ENCODE data around the gene HOXD9.

HOXD9 gene

DNA sequence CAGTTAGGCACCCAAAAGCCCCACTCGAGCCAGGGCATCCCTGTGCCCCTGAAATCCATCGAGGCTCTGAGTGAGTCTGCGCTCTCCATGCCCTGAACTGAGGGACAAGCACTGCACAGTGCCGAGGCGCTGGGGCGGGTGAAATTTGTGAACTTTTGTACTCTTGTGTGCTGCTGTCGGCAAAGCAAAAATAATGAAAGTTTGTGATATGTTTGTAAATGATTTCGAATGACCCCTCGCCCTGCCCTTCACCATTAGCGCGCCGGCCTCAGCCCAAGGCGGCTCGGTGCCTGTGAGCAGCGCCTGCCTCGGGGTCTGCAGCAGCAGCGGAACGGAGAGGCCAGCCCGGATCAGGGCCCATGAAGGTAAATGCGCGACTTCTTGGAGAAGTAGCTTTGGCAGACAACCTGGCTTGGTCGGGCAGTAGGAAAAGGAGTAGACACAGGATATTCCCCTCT, 27.0 kb downstream of the HOXD9 start:
- in situ Hi-C loops (cut with MboI; ENCODE audit: low sequenced_read_pairs) = loop anchor here (25.0 kb wide), 2 partner anchors 513 to 988 kb away; no protein-coding TSS in a partner anchor

DNA sequence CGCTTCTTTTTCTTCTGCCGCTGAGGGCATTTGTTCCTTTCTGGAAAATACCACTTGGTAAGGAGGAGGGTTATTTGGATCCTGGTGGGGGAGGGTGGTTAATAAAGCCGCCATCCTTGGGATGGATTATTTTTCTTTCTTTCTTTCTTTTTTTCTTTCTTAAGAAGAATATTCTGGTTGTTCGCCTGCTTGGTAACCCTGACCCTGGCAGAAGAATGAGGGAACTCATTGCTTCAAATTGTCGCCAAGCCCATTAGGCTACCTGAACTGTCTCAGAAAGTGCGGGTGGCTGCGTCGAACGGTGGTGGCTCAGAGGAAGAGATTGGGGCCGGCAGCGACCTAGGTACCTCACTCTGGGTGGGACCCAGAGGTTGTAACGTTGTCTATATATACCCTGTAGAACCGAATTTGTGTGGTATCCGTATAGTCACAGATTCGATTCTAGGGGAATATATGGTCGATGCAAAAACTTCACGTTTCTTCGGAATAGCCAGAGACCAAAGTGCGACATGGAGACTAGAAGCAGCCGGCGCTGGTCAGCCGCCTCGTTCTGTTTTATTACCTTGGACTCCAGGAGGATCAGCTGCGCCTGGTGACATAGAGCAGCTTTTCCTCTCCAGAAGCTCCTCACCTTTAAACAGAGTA, 27.5 kb downstream of the HOXD9 start:
- in situ Hi-C loops (cut with MboI; ENCODE audit: low sequenced_read_pairs) = loop anchor here (25.0 kb wide), 2 partner anchors 512 to 987 kb away; no protein-coding TSS in a partner anchor

DNA sequence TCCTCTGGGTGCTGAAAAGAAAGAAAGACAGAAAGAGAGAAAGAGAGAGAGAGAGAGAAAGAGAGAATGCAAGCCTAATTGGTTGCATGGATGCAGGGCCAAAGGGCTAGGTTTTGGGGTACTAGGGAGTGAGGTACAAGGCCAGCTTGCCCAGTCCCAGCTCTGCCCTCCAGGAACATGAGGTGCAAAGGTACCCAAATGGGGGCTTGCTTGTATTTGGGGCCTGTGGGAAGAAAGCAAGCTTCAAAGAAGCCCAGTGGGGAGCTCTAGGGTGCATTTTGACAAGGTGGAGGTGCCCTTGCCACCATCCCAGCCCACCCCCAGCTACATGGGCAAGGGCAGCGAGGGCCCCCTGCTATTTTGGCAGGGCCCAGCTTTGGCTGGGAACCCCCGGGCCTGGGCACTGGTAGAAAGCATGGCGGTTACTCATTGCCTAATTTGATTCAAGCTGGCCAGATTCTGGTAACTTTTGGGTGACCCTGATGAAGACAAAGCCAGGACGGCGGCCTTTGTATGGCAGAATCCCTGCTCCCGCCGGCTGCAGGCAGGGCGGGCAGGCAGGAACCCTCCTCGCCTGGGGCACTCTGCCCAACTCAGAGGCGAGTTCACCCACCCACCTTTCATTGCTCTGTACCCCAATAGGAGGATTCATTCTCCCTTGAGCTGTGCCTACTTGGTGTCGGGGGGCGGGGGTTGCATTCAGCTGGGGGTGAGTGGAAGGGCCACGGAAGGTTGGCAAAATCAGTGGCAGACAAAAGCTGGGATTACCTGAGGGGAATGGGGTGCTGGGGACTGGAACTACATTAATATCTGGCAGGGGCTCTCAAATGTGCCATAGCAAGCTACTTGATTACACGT, 28.3 kb downstream of the HOXD9 start:
- in situ Hi-C loops (cut with MboI; ENCODE audit: low sequenced_read_pairs) = no loop called here

- in situ Hi-C loops (cut with MboI; ENCODE audit: low sequenced_read_pairs) = no loop called here
Measured at GRCh38 chr2:176151442-176152287, 29.1 kb downstream of the HOXD9 start, which contains the start of gene HOXD4. Gene HOXD4, plus strand, starts transcription at chr2:176151550. Its CDS starts 84 bp downstream, at chr2:176151634.

- in situ Hi-C loops (cut with MboI; ENCODE audit: low sequenced_read_pairs) = no loop called here
Measured at GRCh38 chr2:176152350-176153181, 30.0 kb downstream of the HOXD9 start.

DNA sequence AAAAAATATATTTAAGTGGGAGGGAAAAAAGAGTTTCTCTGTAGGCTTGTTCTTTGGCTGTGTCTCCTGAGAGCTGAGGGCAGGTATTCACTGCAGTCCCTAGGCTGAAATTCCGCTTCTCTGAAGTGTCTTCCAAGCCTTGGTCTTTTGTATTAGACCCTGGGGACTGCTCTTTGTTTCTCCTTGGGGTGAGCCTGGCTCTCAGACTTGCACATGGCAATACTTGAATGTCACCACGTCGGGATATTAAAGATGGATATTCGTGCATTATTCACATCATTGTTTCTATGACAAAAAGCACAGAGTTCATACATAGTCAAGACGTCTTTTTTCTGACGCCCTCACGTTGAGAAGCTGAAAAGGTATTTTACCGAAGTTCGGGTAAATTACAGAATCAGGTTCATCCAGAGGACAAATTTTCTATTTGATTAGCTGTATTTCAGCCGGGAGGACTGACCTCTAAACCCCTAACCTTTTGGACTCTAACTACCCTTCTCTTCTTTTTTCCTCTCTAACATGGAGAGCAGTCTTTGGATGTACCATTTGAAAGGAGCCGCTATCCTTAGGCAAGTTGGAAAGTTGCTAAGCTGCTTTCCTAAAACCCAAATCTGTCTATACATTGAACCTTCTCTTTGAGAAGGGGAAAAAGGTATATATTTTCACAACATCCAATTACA, 32.2 kb downstream of the HOXD9 start:
- in situ Hi-C loops (cut with MboI; ENCODE audit: low sequenced_read_pairs) = no loop called here

- in situ Hi-C loops (cut with MboI; ENCODE audit: low sequenced_read_pairs) = no loop called here
Measured at GRCh38 chr2:176155356-176156044, 33.0 kb downstream of the HOXD9 start.

DNA sequence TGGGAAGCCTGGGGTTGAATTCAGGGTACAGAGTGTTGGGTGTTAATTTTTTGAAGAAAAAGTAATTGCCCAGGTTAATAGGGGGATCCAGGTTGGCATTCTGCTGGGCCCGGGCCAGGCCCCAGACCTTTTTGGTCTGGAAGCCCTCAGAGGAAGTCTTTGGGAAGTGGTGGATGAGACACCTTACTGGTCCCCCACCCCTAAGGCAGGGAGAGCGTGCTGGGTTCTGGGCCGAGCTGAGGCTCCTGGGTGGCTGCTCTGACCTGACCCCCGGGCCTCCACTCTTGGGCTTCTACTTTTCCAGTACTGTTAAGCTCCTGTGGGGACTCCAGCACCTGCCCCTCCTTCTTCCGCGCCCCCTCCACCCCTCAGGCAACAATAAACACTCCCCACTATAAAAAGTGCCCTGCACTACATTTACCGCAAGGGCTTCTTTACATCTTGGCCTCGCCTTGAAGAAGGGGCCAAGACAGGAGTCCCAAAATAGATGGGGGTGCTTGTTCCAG, 33.8 kb downstream of the HOXD9 start:
- in situ Hi-C loops (cut with MboI; ENCODE audit: low sequenced_read_pairs) = no loop called here

DNA sequence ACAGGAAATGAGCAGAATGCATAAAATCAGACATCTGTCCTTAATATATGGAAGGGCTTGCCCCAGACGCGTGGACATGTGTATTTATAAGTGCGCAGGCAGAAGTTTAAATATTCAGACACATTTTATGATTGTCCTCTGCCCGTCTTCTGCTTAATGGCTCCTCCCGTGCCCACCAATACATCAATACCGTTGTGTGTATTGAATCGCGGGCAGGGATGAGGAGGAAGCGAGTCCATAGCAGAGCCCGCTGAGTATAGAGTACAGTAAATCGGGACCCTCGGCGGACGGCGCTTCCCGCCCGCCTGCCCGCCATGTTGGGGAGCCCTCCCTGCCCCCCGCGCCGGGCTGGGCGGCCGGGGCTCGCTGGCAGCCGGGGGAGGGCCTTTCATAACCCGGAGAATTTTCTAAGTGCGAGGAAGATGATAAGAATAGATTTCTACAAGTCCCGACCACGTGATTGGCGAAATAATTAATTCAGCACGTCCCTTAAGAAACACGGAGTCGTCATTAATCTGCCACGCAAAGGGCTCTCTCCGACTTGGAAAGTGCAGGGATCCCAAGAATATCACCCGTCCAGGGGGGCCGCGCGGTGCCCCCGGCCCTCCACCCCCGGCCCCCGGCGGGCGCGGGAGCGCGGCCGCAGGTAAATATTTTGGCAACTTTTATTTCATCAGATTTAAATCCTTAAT, 34.4 kb downstream of the HOXD9 start, which contains the start of gene HOXD3:
HOXD3 (plus strand) TSS at position 501 of the 692 bp plus-strand sequence. CDS start 11,808 bp downstream, outside the sequence.
- in situ Hi-C loops (cut with MboI; ENCODE audit: low sequenced_read_pairs) = no loop called here

GRCh38 chr2:176157499-176158185, 35.1 kb downstream of the HOXD9 start:
- in situ Hi-C loops (cut with MboI; ENCODE audit: low sequenced_read_pairs) = no loop called here

DNA sequence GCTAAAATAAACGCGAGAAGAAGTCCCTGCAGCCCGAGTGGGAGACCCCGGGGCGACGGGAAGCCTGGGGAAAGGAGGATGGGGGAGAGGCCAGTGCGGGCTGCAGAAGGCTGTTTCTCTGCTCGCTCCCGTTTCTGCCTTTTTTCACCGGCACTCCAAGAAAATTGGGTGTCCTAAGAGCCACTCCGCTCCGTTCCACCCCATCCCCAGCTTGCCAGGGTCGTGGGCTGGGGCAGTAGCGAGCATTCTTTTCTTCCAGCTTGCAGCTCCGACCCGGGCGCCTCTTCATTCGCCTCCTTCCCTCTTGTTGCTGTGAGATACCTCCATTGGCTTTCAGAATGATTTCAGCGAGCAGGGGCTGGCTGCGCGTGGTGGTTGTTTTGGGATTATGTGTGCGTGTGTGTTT, 35.7 kb downstream of the HOXD9 start:
- in situ Hi-C loops (cut with MboI; ENCODE audit: low sequenced_read_pairs) = no loop called here

GRCh38 chr2:176158855-176159662, 36.5 kb downstream of the HOXD9 start:
- in situ Hi-C loops (cut with MboI; ENCODE audit: low sequenced_read_pairs) = no loop called here

- in situ Hi-C loops (cut with MboI; ENCODE audit: low sequenced_read_pairs) = no loop called here
Measured at GRCh38 chr2:176159663-176160250, 37.2 kb downstream of the HOXD9 start.

DNA sequence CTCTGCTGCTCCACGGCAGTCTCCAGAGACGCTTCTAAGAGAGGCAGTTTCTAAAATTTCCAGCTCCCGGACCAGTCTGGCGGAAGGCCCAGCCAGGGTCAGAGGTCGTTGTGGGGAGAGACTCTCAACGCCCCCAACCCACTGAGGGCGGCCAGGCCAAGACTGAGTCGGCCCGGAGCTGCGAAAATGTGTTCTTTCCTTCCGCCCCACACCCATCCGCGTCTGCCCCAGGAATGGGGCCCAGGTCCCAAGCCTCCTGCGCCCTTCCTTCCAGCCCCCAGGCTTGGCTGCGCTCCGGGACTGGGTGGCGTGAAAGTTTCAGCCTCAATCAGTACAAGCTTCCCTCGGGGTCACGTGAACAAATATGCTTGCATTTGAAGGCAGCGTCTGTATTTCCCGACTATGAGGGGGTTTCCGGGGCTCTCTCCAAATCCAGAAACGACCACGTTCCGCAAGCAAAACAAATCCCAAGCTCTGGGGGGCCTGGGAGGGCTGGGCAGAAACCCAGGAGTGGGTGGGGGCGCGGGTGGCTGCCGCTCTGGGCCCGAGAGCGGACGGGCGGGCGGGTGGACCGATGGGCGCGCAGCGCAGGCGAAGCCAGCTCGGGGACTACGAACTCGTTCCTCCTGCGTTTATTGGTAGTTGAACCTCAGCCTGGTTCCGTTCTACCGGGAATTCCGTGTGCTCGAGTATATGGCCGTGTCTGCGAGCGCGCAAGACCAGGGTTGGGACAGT, 37.9 kb downstream of the HOXD9 start:
- in situ Hi-C loops (cut with MboI; ENCODE audit: low sequenced_read_pairs) = no loop called here

- in situ Hi-C loops (cut with MboI; ENCODE audit: low sequenced_read_pairs) = no loop called here
Measured at GRCh38 chr2:176160986-176161824, 38.7 kb downstream of the HOXD9 start.

All from HL-60/S4 treated with phorbol 12-myristate 13-acetate at 8.2 ng/mL for 4 days and 3 days (cell line).